Lower leg skin (tissue), 4 donors: Measurements from ENCODE around the gene DKK3. TPM values are rescaled to one million over a fixed set of nuclear protein-coding genes. Genes with fewer than 3 reads are reported as not detected.
A peak's percentile ranks its signal among the peaks of the same experiment; 100 is the strongest.

Experiments used
- DNase-seq, 2 donors: peaks; one replicate each; pipeline ENCODE4 v3.0.0-alpha.2; 2019; ENCODE audit warnings: low spot score in 2 of 2
- H3K4me3 ChIP-seq: fragments of 200-600 bp; sonication (generic); 2 replicates; pipeline ENCODE4 v1.5.1; 2017; ENCODE audit warnings: mild to moderate bottlenecking, low read depth; ENCODE audit not compliant: poor library complexity, severe bottlenecking
- POLR2A ChIP-seq, 2 donors: fragments of 450-650 bp; IDR thresholded peaks; one replicate each; pipeline ENCODE4 v1.6.1; 2016 to 2017; ENCODE audit warnings: antibody characterized with exemption in 2 of 2, mild to moderate bottlenecking in 1 of 2, moderate library complexity in 1 of 2
- WGBS, 2 donors: methylation state at CpG; one replicate each; pipeline ENCODE4 v1.1.5; 2018; 5-methylcytosine and 5-hydroxymethylcytosine counted together
- intact Hi-C: fragments of 100-400 bp; cut with DNase I; formaldehyde crosslinking; loops from one replicate; pipeline ENCODE4 v1.15.0; 2023; ENCODE audit warnings: low total_unique reads
- total RNA-seq, 4 donors: library from RNA; depleted of rRNA; stranded (reverse); fragments of >200 nt; gene quantifications; one replicate each; pipeline ENCODE4 v1.1.0, GENCODE V29; 2016
- TF ChIP-seq, protein P1 (sequence below), 3 donors: fragments of 450-650 bp; IDR thresholded peaks; one replicate each; pipeline ENCODE4 v1.5.1; 2016; ENCODE audit warnings: antibody characterized with exemption in 3 of 3, mild to moderate bottlenecking in 3 of 3, moderate library complexity in 2 of 3

The DKK3 gene
- total RNA-seq, 4 donors from 2014 or later, result 78.5 to 175 (median 121) TPM

DNA sequence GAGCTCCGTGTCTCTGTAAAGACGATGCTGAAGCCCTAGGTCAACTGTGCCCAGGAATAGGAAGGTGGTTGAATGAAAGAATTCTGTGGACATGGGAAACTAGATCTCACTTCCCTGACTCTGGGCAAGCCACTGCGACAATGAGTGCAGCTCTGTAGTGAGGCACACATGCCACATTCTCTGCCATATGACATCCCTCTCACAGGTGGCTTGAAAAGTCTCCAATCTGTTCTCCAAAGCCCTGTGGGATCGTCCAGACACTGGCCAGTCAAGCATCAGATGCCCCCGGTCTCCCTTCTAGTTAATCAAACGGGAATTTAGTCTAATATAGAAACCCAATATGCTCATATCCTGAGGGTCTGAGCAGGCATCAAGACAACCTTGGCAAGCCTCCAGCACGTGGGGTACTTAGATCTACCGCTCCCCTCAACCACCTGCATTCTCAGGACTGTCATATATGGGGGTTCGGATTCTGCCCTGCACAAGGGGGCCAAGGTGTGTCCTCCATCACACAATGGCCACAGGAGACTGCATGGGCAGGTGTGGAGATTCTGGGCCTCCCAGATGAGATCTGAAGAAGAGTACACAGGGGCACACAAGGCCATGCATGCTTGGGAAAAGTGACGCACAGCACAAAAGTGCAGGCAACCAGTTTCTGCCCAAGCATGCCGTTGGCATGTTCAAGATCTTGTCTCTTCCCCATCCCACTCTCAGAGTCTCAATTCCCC, 11.9 kb downstream of the DKK3 start:
- no peak overlapping the region for H3K4me3 ChIP-seq
- DNase-seq, result peak in 1 of 2 donors; percentile 78
- WGBS, 2 donors, result 63 to 71% methylated on average over 11 of the region's 11 CpGs
- intact Hi-C loops, result no loop called here
- TF ChIP-seq POLR2A (IDR thresholded peaks at IDR 0.05), result no peak
- TF ChIP-seq, protein P1, sequence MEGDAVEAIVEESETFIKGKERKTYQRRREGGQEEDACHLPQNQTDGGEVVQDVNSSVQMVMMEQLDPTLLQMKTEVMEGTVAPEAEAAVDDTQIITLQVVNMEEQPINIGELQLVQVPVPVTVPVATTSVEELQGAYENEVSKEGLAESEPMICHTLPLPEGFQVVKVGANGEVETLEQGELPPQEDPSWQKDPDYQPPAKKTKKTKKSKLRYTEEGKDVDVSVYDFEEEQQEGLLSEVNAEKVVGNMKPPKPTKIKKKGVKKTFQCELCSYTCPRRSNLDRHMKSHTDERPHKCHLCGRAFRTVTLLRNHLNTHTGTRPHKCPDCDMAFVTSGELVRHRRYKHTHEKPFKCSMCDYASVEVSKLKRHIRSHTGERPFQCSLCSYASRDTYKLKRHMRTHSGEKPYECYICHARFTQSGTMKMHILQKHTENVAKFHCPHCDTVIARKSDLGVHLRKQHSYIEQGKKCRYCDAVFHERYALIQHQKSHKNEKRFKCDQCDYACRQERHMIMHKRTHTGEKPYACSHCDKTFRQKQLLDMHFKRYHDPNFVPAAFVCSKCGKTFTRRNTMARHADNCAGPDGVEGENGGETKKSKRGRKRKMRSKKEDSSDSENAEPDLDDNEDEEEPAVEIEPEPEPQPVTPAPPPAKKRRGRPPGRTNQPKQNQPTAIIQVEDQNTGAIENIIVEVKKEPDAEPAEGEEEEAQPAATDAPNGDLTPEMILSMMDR (IDR thresholded peaks at IDR 0.05), result no peak

DNA sequence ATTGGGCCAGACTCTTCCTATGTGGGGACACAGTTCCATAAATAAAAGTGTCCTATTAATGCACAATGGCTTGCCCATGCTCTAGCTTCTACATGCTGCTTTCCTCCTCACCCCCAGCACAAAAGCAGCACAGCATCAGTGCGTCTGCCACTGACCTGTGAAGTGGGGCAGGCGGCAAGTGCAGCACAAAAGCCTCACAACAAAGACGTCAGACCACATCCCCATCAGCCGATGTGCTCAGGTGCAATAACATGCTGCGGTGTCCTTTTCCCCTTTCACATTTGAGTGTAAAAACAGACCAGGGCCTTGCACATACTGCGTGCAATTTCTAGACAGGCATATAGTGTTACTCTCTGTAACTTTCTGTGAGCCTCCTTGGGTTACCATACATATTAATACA, 12.8 kb downstream of the DKK3 start:
- intact Hi-C loops, result no loop called here
- WGBS, 2 donors, result 71 to 81% methylated on average over 6 of the region's 6 CpGs
- TF ChIP-seq, protein P1 (IDR thresholded peaks at IDR 0.05), result no peak
- no peak for TF ChIP-seq POLR2A (IDR thresholded peaks at IDR 0.05)
- DNase-seq, result no peak
- H3K4me3 ChIP-seq, result no peak overlapping the region

DNA sequence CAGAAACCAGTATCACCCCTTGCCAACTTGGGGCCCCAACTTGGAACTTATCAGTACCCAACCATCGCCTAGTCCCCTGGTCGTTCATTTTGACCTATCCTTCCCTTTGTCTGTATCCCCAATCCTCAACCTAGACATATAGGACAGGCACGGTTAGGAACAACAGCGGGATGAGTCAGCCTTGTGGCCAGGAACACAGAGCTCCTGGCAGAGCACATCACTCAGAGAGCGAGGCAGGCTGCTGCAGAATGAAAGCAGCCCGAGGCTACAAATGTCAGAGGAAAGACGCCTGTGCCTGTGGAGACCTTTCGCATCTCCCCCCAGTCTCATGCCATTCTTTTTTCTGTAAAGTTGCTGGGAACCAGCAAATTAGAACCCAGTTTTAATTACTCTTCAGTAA, 14.6 kb downstream of the DKK3 start:
- intact Hi-C loops, result no loop called here
- H3K4me3 ChIP-seq, result no peak overlapping the region
- TF ChIP-seq, protein P1 (IDR thresholded peaks at IDR 0.05), result no peak
- no peak for TF ChIP-seq POLR2A (IDR thresholded peaks at IDR 0.05)
- 19 to 36% methylated on average over 8 of the region's 8 CpGs for WGBS, 2 donors
- DNase-seq, result peak in 1 of 2 donors; percentile 65

DNA sequence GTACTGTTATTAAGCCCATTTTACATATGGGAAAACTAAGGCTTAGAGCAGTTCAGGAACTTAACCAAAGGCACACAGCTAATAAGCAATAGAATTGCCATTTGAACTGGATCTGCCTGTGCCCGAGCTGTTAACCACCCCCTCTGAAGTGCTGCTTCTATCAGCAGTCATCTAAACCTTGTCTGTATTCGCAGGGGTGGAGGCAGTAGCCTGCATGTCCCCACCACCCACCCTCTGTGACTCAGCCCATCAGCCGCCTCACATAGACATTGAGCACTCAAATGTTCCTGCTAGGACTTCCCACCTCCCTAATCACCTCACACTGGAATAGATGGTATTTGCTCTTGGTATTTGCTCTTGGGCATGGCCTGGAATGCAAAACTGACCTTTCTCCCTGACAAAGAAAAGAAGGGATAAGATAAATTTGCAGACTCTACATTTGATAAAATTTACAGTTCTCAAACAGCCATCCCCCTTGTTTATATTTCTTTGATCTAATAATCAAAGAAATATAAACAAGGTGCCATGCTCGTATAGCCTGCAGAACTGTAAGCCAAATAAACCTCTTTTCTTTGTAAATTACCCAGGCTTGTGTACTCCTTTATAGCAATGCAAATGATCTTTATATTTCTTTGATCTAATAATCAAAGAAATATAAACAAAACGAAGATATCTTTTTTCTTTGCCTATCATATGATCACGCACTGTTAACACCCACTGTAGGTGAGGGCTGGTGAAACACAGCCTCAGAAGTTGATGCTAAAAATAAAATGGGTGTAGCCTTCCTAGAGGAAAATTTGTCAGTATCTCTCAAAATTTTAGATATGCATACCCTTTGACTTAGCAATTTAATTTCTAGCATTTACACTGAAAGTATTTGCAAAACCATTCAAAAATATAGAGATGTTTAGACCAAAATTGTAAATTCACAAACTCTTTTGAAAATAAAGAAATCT, 15.9 kb downstream of the DKK3 start:
- TF ChIP-seq, protein P1 (IDR thresholded peaks at IDR 0.05), result no peak
- no peak for TF ChIP-seq POLR2A (IDR thresholded peaks at IDR 0.05)
- peak in 1 of 2 donors; percentile 45 for DNase-seq
- 61 to 64% methylated on average over 6 of the region's 6 CpGs for WGBS, 2 donors
- intact Hi-C loops, result no loop called here
- H3K4me3 ChIP-seq, result no peak overlapping the region

DNA sequence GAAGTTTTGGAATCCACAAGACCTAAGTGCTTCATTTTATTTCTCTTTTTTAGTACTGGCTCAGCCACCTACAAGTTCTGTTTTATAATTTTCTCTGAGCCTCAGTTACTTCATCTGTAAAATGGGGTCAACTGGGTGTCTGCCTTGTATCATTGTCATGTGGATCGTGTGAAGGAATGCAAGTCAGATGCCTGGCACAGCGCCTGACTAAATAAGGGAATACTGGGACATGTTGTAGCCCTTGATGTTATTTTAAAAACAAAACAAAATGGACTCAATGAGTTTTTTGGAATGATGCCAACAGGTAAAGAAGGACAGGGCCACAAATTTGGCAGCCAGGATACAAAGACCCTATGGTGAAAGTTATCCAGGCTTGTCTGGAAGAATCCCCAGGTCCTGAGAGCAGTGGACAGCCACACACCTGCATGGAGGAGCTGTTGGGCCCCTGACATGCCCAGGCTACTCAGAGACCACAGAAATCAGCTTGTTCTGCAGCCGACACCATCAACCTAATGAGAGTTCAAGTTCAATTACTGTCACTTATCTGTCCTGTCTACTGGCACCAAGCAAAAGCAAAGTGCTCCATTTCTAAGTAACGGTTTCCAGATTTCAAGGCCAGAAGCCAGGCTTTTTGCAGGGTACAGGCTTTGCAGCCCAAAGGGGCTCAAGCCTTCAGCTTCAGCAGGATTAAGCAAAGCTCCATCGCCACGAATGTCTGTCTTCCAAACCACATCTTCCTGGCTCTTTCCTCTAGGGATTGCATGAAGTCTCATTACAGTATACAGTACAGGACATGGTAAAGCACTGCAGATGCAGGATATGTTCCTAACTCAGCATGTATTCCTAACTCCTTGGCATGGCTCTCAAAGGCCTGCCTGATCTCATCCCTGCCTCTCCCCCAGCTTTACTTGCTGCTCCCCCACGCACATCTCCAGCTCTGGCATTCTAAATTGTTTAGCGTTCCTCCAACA, 18.4 kb downstream of the DKK3 start:
- peak in 1 of 2 donors; percentile 60 for DNase-seq
- H3K4me3 ChIP-seq, result no peak overlapping the region
- intact Hi-C loops, result no loop called here
- TF ChIP-seq, protein P1 (IDR thresholded peaks at IDR 0.05), result no peak
- TF ChIP-seq POLR2A (IDR thresholded peaks at IDR 0.05), result no peak
- WGBS, 2 donors, result 56 to 61% methylated on average over 8 of the region's 8 CpGs
